HepG2 (cell line): ENCODE measurements around the gene LGALS3. TPM values are rescaled to one million over a fixed set of nuclear protein-coding genes. Genes with fewer than 3 reads are reported as not detected.
A peak's percentile ranks its signal among the peaks of the same experiment; 100 is the strongest.

Source experiments
- CHD4 ChIP-seq: fragments of 200-600 bp; sonication (generic); IDR thresholded peaks from 2 replicates; pipeline ENCODE4 v1.7.0; 2017; ENCODE audit warnings: mild to moderate bottlenecking, low read length, borderline replicate concordance
- FOXP1 ChIP-seq, 2 experiments: fragments of 450-650 bp in 1 of 2; IDR thresholded peaks; 2 replicates each; pipeline ENCODE4 v1.6.1; 2017 to 2018; ENCODE audit warnings: antibody characterized with exemption in 1 of 2
- HCFC1 ChIP-seq: fragments of 150-350 bp; IDR thresholded peaks from 2 replicates; pipeline ENCODE4 v1.6.1; 2014; ENCODE audit warnings: low read depth, low read length
- MLLT10 ChIP-seq: sonication (generic); formaldehyde crosslinking; IDR thresholded peaks from 2 replicates; pipeline ENCODE4 v1.4.0; 2020; ENCODE audit warnings: missing genetic modification reagents
- NFYB ChIP-seq: sonication (generic); formaldehyde crosslinking; IDR thresholded peaks from 2 replicates; pipeline ENCODE4 v1.4.0; 2020; ENCODE audit warnings: missing genetic modification reagents
- SETDB1 ChIP-seq: sonication (generic); formaldehyde crosslinking; IDR thresholded peaks from 2 replicates; pipeline ENCODE4 v1.5.1; 2020; ENCODE audit warnings: missing genetic modification reagents, mild to moderate bottlenecking, borderline replicate concordance
- SIN3B ChIP-seq: fragments of 150-350 bp; IDR thresholded peaks from 2 replicates; pipeline ENCODE4 v1.6.1; 2014; ENCODE audit warnings: low read length
- TRAFD1 ChIP-seq: sonication (generic); formaldehyde crosslinking; IDR thresholded peaks from 2 replicates; pipeline ENCODE4 v1.5.1; 2020; ENCODE audit warnings: missing genetic modification reagents, mild to moderate bottlenecking, borderline replicate concordance
- ZNF331 ChIP-seq: sonication (generic); formaldehyde crosslinking; IDR thresholded peaks from 2 replicates; pipeline ENCODE4 v1.4.0; 2020; ENCODE audit warnings: missing genetic modification reagents
- ZNF576 ChIP-seq: sonication (generic); formaldehyde crosslinking; IDR thresholded peaks from 2 replicates; pipeline ENCODE4 v1.4.0; 2020; ENCODE audit warnings: mild to moderate bottlenecking, missing genetic modification reagents
- ZNF678 ChIP-seq: sonication (generic); formaldehyde crosslinking; IDR thresholded peaks from 2 replicates; pipeline ENCODE4 v1.4.0; 2020; ENCODE audit warnings: mild to moderate bottlenecking, missing genetic modification reagents
- ZNF879 ChIP-seq: sonication (generic); formaldehyde crosslinking; IDR thresholded peaks from 2 replicates; pipeline ENCODE4 v1.8.1; 2023; ENCODE audit warnings: missing genetic modification reagents
- ZZZ3 ChIP-seq: sonication (generic); formaldehyde crosslinking; IDR thresholded peaks from 2 replicates; pipeline ENCODE4 v1.4.0; 2020; ENCODE audit warnings: missing genetic modification reagents, mild to moderate bottlenecking, borderline replicate concordance
- polyA plus RNA-seq, 8 experiments: library from polyadenylated mRNA; depleted of rRNA in 3 of 8; stranded (reverse) in 7 of 8; unstranded in 1 of 8; fragments of >200 nt; fragmentation: Illumina TruSeq in 4 of 8; extraction: Trizol in 4 of 8; gene quantifications; 2 replicates each; pipeline versions ENCODE4 v1.2.1 to v1.2.3, GENCODE V29; 2011 to 2016; ENCODE audit warnings: low read depth in 4 of 8, missing spikeins in 1 of 8, mixed read lengths in 1 of 8; ENCODE audit not compliant: insufficient read depth in 1 of 8
- total RNA-seq, 5 experiments: library from RNA; depleted of rRNA; stranded (reverse); fragments of >200 nt; fragmentation: Illumina TruSeq; extraction: Trizol; gene quantifications; 2 replicates each; pipeline ENCODE4 v1.2.3, GENCODE V29; 2016; ENCODE audit warnings: low read depth in 1 of 5
- TF ChIP-seq, protein P1 (sequence below): IDR thresholded peaks from 2 replicates; pipeline ENCODE4 v1.6.1; 2016; ENCODE audit warnings: low read depth, borderline replicate concordance
- TF ChIP-seq, protein P2 (sequence below): IDR thresholded peaks from 2 replicates; pipeline ENCODE4 v1.6.1; 2016; ENCODE audit warnings: missing compliant biosample characterization, missing genetic modification reagents, borderline replicate concordance
- TF ChIP-seq, protein P3 (sequence below): sonication (generic); formaldehyde crosslinking; conservative IDR thresholded peaks from 2 replicates; pipeline ENCODE4 v1.4.0; 2020; ENCODE audit warnings: missing genetic modification reagents
- TF ChIP-seq, protein P4 (sequence below): sonication (generic); formaldehyde crosslinking; IDR thresholded peaks from 2 replicates; pipeline ENCODE4 v1.4.0; 2020; ENCODE audit warnings: missing genetic modification reagents
- TF ChIP-seq, protein P5 (sequence below): sonication (generic); formaldehyde crosslinking; IDR thresholded peaks from 2 replicates; pipeline ENCODE4 v1.8.0; 2022; ENCODE audit warnings: missing genetic modification reagents, low read depth, mild to moderate bottlenecking, borderline replicate concordance
- TF ChIP-seq, protein P6 (sequence below): sonication (generic); formaldehyde crosslinking; IDR thresholded peaks from 2 replicates; pipeline ENCODE4 v1.5.0; 2020; ENCODE audit warnings: mild to moderate bottlenecking, missing genetic modification reagents

The LGALS3 gene
- total and polyA plus RNA-seq, 2 of the 13 experiments (the other 11 are each of a cell fraction or from before 2014, with no cell fraction given): 5.0 to 97.4 TPM

- TF ChIP-seq, protein P1, sequence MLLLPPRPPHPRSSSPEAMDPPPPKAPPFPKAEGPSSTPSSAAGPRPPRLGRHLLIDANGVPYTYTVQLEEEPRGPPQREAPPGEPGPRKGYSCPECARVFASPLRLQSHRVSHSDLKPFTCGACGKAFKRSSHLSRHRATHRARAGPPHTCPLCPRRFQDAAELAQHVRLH (CRISPR knock-in tag): 0 out of 2 replicates have a peak, but pooled peaks have one; percentile 49
- TF ChIP-seq, protein P2, sequence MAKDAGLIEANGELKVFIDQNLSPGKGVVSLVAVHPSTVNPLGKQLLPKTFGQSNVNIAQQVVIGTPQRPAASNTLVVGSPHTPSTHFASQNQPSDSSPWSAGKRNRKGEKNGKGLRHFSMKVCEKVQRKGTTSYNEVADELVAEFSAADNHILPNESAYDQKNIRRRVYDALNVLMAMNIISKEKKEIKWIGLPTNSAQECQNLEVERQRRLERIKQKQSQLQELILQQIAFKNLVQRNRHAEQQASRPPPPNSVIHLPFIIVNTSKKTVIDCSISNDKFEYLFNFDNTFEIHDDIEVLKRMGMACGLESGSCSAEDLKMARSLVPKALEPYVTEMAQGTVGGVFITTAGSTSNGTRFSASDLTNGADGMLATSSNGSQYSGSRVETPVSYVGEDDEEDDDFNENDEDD: peak; percentile 98
- TF ChIP-seq ZNF331 (0 out of 2 replicates have a peak, but pooled peaks have one; percentile 38), ZNF576 (CRISPR knock-in tag) (no peak), ZNF879 (CRISPR knock-in tag) (no peak), SIN3B (peak; percentile 99), FOXP1 (IDR thresholded peaks at IDR 0.05) (no peak), FOXP1 (CRISPR knock-in tag; IDR thresholded peaks at IDR 0.05) (no peak), TRAFD1 (no peak), ZNF678 (CRISPR knock-in tag) (no peak), CHD4 (no peak), ZZZ3 (CRISPR knock-in tag) (no peak), NFYB (CRISPR knock-in tag) (peak; percentile 98), HCFC1 (no peak), SETDB1 (CRISPR knock-in tag) (no peak), MLLT10 (CRISPR knock-in tag) (no peak)
- TF ChIP-seq, protein P3, sequence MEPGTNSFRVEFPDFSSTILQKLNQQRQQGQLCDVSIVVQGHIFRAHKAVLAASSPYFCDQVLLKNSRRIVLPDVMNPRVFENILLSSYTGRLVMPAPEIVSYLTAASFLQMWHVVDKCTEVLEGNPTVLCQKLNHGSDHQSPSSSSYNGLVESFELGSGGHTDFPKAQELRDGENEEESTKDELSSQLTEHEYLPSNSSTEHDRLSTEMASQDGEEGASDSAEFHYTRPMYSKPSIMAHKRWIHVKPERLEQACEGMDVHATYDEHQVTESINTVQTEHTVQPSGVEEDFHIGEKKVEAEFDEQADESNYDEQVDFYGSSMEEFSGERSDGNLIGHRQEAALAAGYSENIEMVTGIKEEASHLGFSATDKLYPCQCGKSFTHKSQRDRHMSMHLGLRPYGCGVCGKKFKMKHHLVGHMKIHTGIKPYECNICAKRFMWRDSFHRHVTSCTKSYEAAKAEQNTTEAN (CRISPR knock-in tag): peak; percentile 6; the same call in 1 of the 2 replicates
- TF ChIP-seq, protein P4, sequence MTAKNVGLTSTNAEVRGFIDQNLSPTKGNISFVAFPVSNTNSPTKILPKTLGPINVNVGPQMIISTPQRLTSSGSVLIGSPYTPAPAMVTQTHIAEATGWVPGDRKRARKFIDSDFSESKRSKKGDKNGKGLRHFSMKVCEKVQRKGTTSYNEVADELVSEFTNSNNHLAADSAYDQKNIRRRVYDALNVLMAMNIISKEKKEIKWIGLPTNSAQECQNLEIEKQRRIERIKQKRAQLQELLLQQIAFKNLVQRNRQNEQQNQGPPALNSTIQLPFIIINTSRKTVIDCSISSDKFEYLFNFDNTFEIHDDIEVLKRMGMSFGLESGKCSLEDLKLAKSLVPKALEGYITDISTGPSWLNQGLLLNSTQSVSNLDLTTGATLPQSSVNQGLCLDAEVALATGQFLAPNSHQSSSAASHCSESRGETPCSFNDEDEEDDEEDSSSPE (CRISPR knock-in tag): peak; percentile 98
- TF ChIP-seq, protein P5, sequence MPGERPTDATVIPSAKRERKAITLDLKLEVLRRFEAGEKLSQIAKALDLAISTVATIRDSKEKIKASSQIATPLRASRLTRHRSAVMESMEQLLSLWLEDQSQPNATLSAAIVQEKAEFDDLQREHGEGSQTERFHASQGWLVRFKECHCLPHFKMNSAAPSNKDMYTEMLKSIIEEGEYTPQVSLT (CRISPR knock-in tag): no peak
- TF ChIP-seq, protein P6, sequence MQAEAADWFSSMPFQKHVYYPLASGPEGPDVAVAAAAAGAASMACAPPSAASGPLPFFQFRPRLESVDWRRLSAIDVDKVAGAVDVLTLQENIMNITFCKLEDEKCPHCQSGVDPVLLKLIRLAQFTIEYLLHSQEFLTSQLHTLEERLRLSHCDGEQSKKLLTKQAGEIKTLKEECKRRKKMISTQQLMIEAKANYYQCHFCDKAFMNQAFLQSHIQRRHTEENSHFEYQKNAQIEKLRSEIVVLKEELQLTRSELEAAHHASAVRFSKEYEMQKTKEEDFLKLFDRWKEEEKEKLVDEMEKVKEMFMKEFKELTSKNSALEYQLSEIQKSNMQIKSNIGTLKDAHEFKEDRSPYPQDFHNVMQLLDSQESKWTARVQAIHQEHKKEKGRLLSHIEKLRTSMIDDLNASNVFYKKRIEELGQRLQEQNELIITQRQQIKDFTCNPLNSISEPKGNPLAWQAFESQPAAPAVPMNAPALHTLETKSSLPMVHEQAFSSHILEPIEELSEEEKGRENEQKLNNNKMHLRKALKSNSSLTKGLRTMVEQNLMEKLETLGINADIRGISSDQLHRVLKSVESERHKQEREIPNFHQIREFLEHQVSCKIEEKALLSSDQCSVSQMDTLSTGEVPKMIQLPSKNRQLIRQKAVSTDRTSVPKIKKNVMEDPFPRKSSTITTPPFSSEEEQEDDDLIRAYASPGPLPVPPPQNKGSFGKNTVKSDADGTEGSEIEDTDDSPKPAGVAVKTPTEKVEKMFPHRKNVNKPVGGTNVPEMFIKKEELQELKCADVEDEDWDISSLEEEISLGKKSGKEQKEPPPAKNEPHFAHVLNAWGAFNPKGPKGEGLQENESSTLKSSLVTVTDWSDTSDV: no peak
These were observed 62.4 kb downstream of the LGALS3 start, which contains the start of gene DLGAP5 (continued) for GRCh38 chr14:55191203-55192053.
